Mesenchymal stem cell (in vitro differentiated cells and primary cell): ENCODE data around the gene SASH1.

ENCODE experiments used
- DNase-seq: peaks from one replicate; pipeline ENCODE4 v3.0.0-alpha.2; 2013
- H2AFZ ChIP-seq: one replicate; pipeline ENCODE4 v1.6.1; 2013; ENCODE audit warnings: low read depth, mild to moderate bottlenecking, control low read depth, inconsistent platforms, low read length, moderate library complexity
- H2AK5ac ChIP-seq: 2 replicates; pipeline ENCODE4 v1.6.1; 2013; ENCODE audit warnings: low read length, moderate library complexity, mild to moderate bottlenecking, inconsistent platforms; ENCODE audit not compliant: severe bottlenecking
- H2BK120ac ChIP-seq: one replicate; pipeline ENCODE4 v1.6.1; 2013; ENCODE audit warnings: low read depth, mild to moderate bottlenecking, inconsistent platforms, low read length, moderate library complexity
- H2BK12ac ChIP-seq, 2 experiments: one replicate each; pipeline ENCODE4 v1.6.1; 2013; ENCODE audit warnings: inconsistent platforms in 2 of 2, low read length in 2 of 2, mild to moderate bottlenecking in 2 of 2, moderate library complexity in 2 of 2, control low read depth in 1 of 2
- H2BK15ac ChIP-seq: one replicate; pipeline ENCODE4 v1.6.1; 2013; ENCODE audit warnings: mild to moderate bottlenecking, low read depth, inconsistent platforms; ENCODE audit not compliant: poor library complexity, severe bottlenecking
- H2BK5ac ChIP-seq: 2 replicates; pipeline ENCODE4 v1.6.1; 2013; ENCODE audit warnings: low read depth, mild to moderate bottlenecking, low read length, control low read depth, inconsistent platforms; ENCODE audit not compliant: poor library complexity, severe bottlenecking
- H3K14ac ChIP-seq, 2 experiments: one replicate each; pipeline ENCODE4 v1.6.1; 2013; ENCODE audit warnings: inconsistent platforms in 2 of 2, low read length in 2 of 2, control low read depth in 1 of 2, mild to moderate bottlenecking in 1 of 2, moderate library complexity in 1 of 2
- H3K18ac ChIP-seq, 2 experiments: one replicate each; pipeline ENCODE4 v1.6.1; 2013; ENCODE audit warnings: inconsistent platforms in 2 of 2, low read length in 2 of 2, control low read depth in 1 of 2, low read depth in 1 of 2, mild to moderate bottlenecking in 1 of 2
- H3K23ac ChIP-seq, 2 experiments: one replicate each; pipeline ENCODE4 v1.6.1; 2013; ENCODE audit warnings: inconsistent platforms in 2 of 2, low read length in 2 of 2, mild to moderate bottlenecking in 2 of 2, moderate library complexity in 2 of 2, control low read depth in 1 of 2
- H3K27ac ChIP-seq: 2 replicates; pipeline ENCODE4 v1.5.1; 2013; ENCODE audit warnings: mild to moderate bottlenecking, moderate library complexity, low read length, control low read depth, inconsistent platforms; ENCODE audit not compliant: poor library complexity, severe bottlenecking
- H3K27me3 ChIP-seq, 2 experiments: 2 replicates each; pipeline versions ENCODE4 v1.6.1 to v1.7.0; 2013; ENCODE audit warnings: low read length in 2 of 2, mild to moderate bottlenecking in 2 of 2, moderate library complexity in 2 of 2, control low read depth in 1 of 2, inconsistent platforms in 1 of 2; ENCODE audit not compliant: control insufficient read depth in 1 of 2, insufficient read depth in 1 of 2
- H3K36me3 ChIP-seq, 2 experiments: 2 replicates each; pipeline versions ENCODE4 v1.6.1 to v1.7.0; 2013; ENCODE audit warnings: low read length in 2 of 2, control low read depth in 1 of 2, inconsistent platforms in 1 of 2, low read depth in 1 of 2, mild to moderate bottlenecking in 1 of 2; ENCODE audit not compliant: insufficient read depth in 2 of 2, control insufficient read depth in 1 of 2
- H3K4ac ChIP-seq, 2 experiments: one replicate each; pipeline ENCODE4 v1.6.1; 2013; ENCODE audit warnings: inconsistent platforms in 2 of 2, low read length in 2 of 2, mild to moderate bottlenecking in 2 of 2, moderate library complexity in 2 of 2, control low read depth in 1 of 2, low read depth in 1 of 2
- H3K4me1 ChIP-seq: 2 replicates; pipeline ENCODE4 v1.6.1; 2013; ENCODE audit warnings: low read depth, low read length, control low read depth; ENCODE audit not compliant: control insufficient read depth, insufficient read depth
- H3K4me2 ChIP-seq: 2 replicates; pipeline ENCODE4 v1.6.1; 2013; ENCODE audit warnings: low read length, mild to moderate bottlenecking, inconsistent platforms; ENCODE audit not compliant: poor library complexity, severe bottlenecking
- H3K4me3 ChIP-seq, 2 experiments: 2 replicates each; pipeline versions ENCODE4 v1.5.1 to v1.7.0; 2013; ENCODE audit warnings: low read length in 2 of 2, mild to moderate bottlenecking in 2 of 2, control low read depth in 1 of 2, low read depth in 1 of 2; ENCODE audit not compliant: insufficient read depth in 1 of 2
- H3K79me1 ChIP-seq: replicated peaks from 2 replicates; pipeline ENCODE4 v1.6.1; 2013; ENCODE audit warnings: mild to moderate bottlenecking, control low read depth, low read length, inconsistent platforms; ENCODE audit not compliant: poor library complexity, severe bottlenecking
- H3K9ac ChIP-seq: 2 replicates; pipeline ENCODE4 v1.7.0; 2013; ENCODE audit warnings: mild to moderate bottlenecking, low read length, moderate library complexity
- H3K9me3 ChIP-seq: 2 replicates; pipeline ENCODE4 v1.7.0; 2013; ENCODE audit warnings: mild to moderate bottlenecking, low read length; ENCODE audit not compliant: control insufficient read depth
- H4K8ac ChIP-seq: one replicate; pipeline ENCODE4 v1.6.1; 2013; ENCODE audit warnings: inconsistent platforms, mild to moderate bottlenecking, low read length, moderate library complexity
- H4K91ac ChIP-seq: one replicate; pipeline ENCODE4 v1.6.1; 2013; ENCODE audit warnings: mild to moderate bottlenecking, low read length, inconsistent platforms
- WGBS: methylation state at CpG from one replicate; pipeline ENCODE4 v1.1.7; 2013; ENCODE audit warnings: mixed read lengths; 5-methylcytosine and 5-hydroxymethylcytosine counted together

The SASH1 gene

DNA sequence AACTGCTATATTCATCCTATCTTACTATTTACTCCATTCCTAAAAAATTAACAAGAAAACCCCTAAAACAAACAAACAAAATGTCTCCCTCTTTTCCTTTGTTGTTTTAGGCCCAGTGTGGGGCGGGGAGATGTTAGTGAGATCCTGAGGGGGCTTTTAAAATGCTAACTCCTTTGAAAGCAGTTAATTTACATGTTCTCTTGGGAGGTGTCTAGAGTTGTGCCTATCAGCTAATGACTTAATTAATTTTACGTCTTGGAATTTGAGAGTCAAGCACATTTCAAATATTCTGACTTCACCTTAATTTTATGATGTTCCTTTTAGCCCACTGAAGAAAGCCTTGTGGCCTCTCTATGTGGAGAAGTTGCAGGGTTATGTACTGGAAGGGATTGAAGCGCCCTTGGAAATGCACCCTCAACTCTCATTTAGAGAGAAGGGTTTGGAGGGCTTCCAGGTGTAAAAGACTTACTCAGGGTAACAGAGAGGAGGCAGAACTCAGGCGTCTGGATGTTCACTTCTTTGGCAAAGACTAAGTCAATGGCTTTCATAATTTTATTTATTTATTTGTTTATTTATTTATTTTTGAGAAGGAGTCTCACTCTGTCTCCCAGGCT lies 4.9 kb downstream of the SASH1 start:
- Histone ChIP-seq H3K36me3 (peaks cover 0 to 18% of the 10 kb centered on the region in 2 experiments), H3K4me3 (no peak overlapping the region), H2AK5ac (no peak overlapping the region), H3K23ac (no peak overlapping the region), H3K18ac (no peak overlapping the region), H3K4me2 (no peak overlapping the region), H3K9ac (no peak overlapping the region), H4K91ac (no peak overlapping the region), H3K27me3 (no peaks in the 10 kb centered on the region), H2BK120ac (no peak overlapping the region), H3K4me1 (peaks cover 2% of the 10 kb centered on the region), H3K4ac (no peak overlapping the region), H2AFZ (no peak overlapping the region), H2BK5ac (no peak overlapping the region), H3K14ac (no peak overlapping the region), H3K79me1 (peaks cover 14% of the 10 kb centered on the region), H3K9me3 (no peaks in the 10 kb centered on the region), H2BK15ac (no peak overlapping the region), H3K27ac (no peak overlapping the region), H2BK12ac (no peak overlapping the region), H4K8ac (no peak overlapping the region)
- DNase-seq: no peak
- WGBS: 100% methylated on average over 1 of the region's 4 CpGs

DNA sequence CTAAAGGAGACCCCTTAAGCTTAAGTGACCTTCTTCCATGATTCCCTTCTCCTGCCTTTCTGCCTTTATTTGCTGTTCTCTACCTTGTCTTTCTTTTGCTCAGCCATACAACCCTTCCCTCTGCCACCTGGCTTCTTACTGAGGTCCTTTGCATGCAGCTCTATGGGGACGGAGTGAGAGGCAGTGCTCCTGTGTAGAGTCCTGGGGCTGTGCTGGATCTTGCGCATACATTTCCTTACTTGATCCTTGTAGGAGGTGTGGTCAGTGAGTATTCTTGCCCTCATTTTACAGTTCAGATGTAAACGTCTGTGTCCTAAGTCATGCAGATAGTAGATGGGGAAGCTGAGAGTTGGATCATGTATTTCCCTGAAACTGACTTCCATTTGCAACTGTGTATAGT lies 5.7 kb downstream of the SASH1 start:
- H2BK15ac ChIP-seq: no peak overlapping the region
- no peak overlapping the region for H2AFZ ChIP-seq
- H3K14ac ChIP-seq: no peak overlapping the region
- H3K36me3 ChIP-seq: peaks cover 0 to 18% of the 10 kb centered on the region in 2 experiments
- H3K18ac ChIP-seq: no peak overlapping the region
- no peaks in the 10 kb centered on the region for H3K9me3 ChIP-seq
- H3K4me1 ChIP-seq: peaks cover 2% of the 10 kb centered on the region
- H3K27me3 ChIP-seq: no peaks in the 10 kb centered on the region
- no peak overlapping the region for H2AK5ac ChIP-seq
- H2BK12ac ChIP-seq: no peak overlapping the region
- no peak overlapping the region for H3K4ac ChIP-seq
- H4K8ac ChIP-seq: no peak overlapping the region
- 100% methylated on average over 2 of the region's 3 CpGs for WGBS
- H3K79me1 ChIP-seq: peaks cover 14% of the 10 kb centered on the region
- H2BK120ac ChIP-seq: no peak overlapping the region
- H3K23ac ChIP-seq: no peak overlapping the region
- no peak overlapping the region for H3K27ac ChIP-seq
- DNase-seq: no peak
- no peak overlapping the region for H3K9ac ChIP-seq
- no peak overlapping the region for H4K91ac ChIP-seq
- no peak overlapping the region for H3K4me2 ChIP-seq
- no peak overlapping the region for H3K4me3 ChIP-seq
- no peak overlapping the region for H2BK5ac ChIP-seq

DNA sequence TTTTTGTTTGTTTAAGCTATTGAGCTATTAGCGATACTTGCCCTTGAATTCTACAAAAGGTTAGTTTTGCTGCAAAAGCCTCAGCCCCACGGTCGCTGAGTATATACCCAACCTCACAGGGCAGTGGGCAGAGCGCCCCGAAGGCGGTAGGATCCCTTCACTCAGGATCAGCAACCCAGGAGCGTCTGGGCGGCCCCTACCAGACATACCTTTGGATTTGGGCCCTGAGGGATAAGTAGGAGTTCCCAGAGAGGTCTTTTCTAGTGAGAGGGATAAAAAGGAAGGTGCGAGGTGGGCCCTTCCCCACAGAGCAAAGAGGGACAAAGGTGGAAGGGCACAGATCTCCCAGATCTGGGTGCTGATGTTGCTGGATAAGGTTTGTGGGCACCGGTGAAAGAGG lies 6.1 kb downstream of the SASH1 start:
- Histone ChIP-seq H4K91ac (no peak overlapping the region), H3K4me1 (peaks cover 2% of the 10 kb centered on the region), H3K27ac (no peak overlapping the region), H3K14ac (no peak overlapping the region), H3K9me3 (no peaks in the 10 kb centered on the region), H3K4ac (no peak overlapping the region), H2BK15ac (no peak overlapping the region), H2AFZ (no peak overlapping the region), H3K4me2 (no peak overlapping the region), H3K4me3 (no peak overlapping the region), H3K27me3 (no peaks in the 10 kb centered on the region), H2BK120ac (no peak overlapping the region), H2BK5ac (no peak overlapping the region), H2AK5ac (peak overlapping the region; percentile 66), H3K9ac (no peak overlapping the region), H3K79me1 (peaks cover 15% of the 10 kb centered on the region), H2BK12ac (no peak overlapping the region), H4K8ac (no peak overlapping the region), H3K36me3 (peaks cover 0 to 21% of the 10 kb centered on the region in 2 experiments), H3K23ac (no peak overlapping the region), H3K18ac (peak overlapping the region in 1 of 2 experiments; percentile 11)
- no peak for DNase-seq
- WGBS: 88% methylated on average over 9 of the region's 10 CpGs

DNA sequence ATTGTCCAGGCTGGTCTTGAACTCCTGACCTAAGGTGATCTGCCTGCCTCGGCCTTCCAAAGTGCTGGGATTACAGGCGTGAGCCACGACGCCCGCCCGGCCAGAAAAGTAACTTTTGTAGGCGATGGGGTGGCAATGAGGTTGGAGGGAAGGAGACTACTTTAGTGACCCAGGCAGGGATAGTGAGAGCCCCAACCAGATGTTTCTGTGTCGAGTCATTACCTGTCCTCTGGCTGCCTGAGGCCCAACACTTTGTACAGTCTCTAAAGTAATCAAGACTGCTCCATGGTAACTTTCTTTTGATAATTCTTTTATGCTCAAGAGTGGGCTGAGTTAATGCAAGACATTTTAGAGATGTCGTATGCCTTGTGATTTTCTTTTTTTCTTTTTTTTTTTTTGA lies 6.8 kb downstream of the SASH1 start:
- H4K91ac ChIP-seq: no peak overlapping the region
- no peak overlapping the region for H3K4me2 ChIP-seq
- peaks cover 17% of the 10 kb centered on the region for H3K79me1 ChIP-seq
- H3K27me3 ChIP-seq: no peaks in the 10 kb centered on the region
- H3K9me3 ChIP-seq: no peaks in the 10 kb centered on the region
- no peak overlapping the region for H2BK5ac ChIP-seq
- H2AK5ac ChIP-seq: no peak overlapping the region
- H3K14ac ChIP-seq: no peak overlapping the region
- H2BK12ac ChIP-seq: no peak overlapping the region
- H2BK15ac ChIP-seq: no peak overlapping the region
- no peak overlapping the region for H3K4me3 ChIP-seq
- H3K18ac ChIP-seq: no peak overlapping the region
- 90% methylated on average over 9 of the region's 9 CpGs for WGBS
- peaks cover 0 to 25% of the 10 kb centered on the region in 2 experiments for H3K36me3 ChIP-seq
- no peak for DNase-seq
- peaks cover 2% of the 10 kb centered on the region for H3K4me1 ChIP-seq
- no peak overlapping the region for H2BK120ac ChIP-seq
- no peak overlapping the region for H3K23ac ChIP-seq
- H3K9ac ChIP-seq: no peak overlapping the region
- no peak overlapping the region for H4K8ac ChIP-seq
- no peak overlapping the region for H2AFZ ChIP-seq
- no peak overlapping the region for H3K27ac ChIP-seq
- no peak overlapping the region for H3K4ac ChIP-seq
